HCT116 (cell line): ENCODE results near the gene ERC1. TPM values are rescaled to one million over a fixed set of nuclear protein-coding genes. Genes with fewer than 3 reads are reported as not detected.

Source experiments
- ATAC-seq: fragments of 200-7000 bp; cut with Tn5 transposase; 2 replicates; pipeline ENCODE4 v1.9.1; 2020; ENCODE audit warnings: mild to moderate bottlenecking, moderate library complexity
- BruUV-seq: library from RNA; stranded (reverse); fragments of 400-500 nt; replicated peaks from 2 replicates; lab custom pipeline; 2021; lab: Mats Ljungman, UMichigan
- CTCF ChIA-PET: fragments of 300-600 bp; sonication (Branson Sonifier 250); formaldehyde crosslinking; loops from one replicate; lab custom pipeline; 2021; ENCODE audit warnings: antibody characterized with exemption; lab: Charles Lee
- POLR2A ChIA-PET: fragments of 300-600, 350-600 bp; sonication (Branson Sonifier 250); formaldehyde crosslinking; loops from one replicate; lab custom pipeline; 2021; ENCODE audit warnings: antibody characterized with exemption; lab: Charles Lee
- RAD21 ChIA-PET, 2 experiments: fragments of 300-600 bp; sonication (Branson Sonifier 250); formaldehyde crosslinking; loops; one replicate each; lab custom pipeline; 2023; ENCODE audit warnings: low total read pairs in 2 of 2; ENCODE audit not compliant: uncharacterized antibody in 2 of 2, unreplicated experiment in 2 of 2, low non-redundant PET in 1 of 2; lab: Charles Lee
- DNase-seq: peaks from one replicate; pipeline ENCODE4 v3.0.0-alpha.2; 2010; ENCODE audit warnings: low read depth, low spot score
- H2AFZ ChIP-seq: fragments of 200-600 bp; shearing (Covaris generic), sonication (generic); 2 replicates; pipeline ENCODE4 v1.6.1; 2017; ENCODE audit warnings: low read depth, mixed run types, mixed read lengths, antibody characterized with exemption, low read length; ENCODE audit not compliant: poor library complexity, severe bottlenecking
- H3K27ac ChIP-seq: 2 replicates; pipeline ENCODE4 v1.5.1; 2012; ENCODE audit warnings: low read depth, low read length
- H3K27me3 ChIP-seq: fragments of 200-600 bp; sonication (generic); 2 replicates; pipeline ENCODE4 v1.6.1; 2016; ENCODE audit warnings: mixed run types, low read length, mixed read lengths; ENCODE audit not compliant: insufficient read depth
- H3K36me3 ChIP-seq, 2 experiments: fragments of 200-500 bp in 1 of 2; fragments of 200-600 bp in 1 of 2; sonication (Bioruptor generic) in 1 of 2; sonication (generic) in 1 of 2; 2 replicates each; pipeline versions ENCODE4 v1.5.1 to v1.6.1; 2014 to 2016; ENCODE audit warnings: low read length in 2 of 2, inconsistent platforms in 1 of 2, mixed read lengths in 1 of 2, mixed run types in 1 of 2; ENCODE audit not compliant: insufficient read depth in 2 of 2, control insufficient read depth in 1 of 2
- H3K4me1 ChIP-seq, 2 experiments: fragments of 200-600 bp in 1 of 2; sonication (generic) in 1 of 2; 2 replicates each; pipeline versions ENCODE4 v1.5.1 to v1.6.1; 2012 to 2017; ENCODE audit warnings: low read length in 2 of 2, inconsistent platforms in 1 of 2, mild to moderate bottlenecking in 1 of 2, mixed read lengths in 1 of 2, mixed run types in 1 of 2, moderate library complexity in 1 of 2; ENCODE audit not compliant: insufficient read depth in 2 of 2, control insufficient read depth in 1 of 2
- H3K4me2 ChIP-seq: fragments of 200-600 bp; sonication (generic); 2 replicates; pipeline ENCODE4 v1.6.1; 2017; ENCODE audit warnings: mixed run types, low read length, mixed read lengths
- H3K4me3 ChIP-seq, 2 experiments: fragments of 200-600 bp in 1 of 2; sonication (generic) in 1 of 2; replicated peaks in 1 of 2; 2 replicates each; pipeline ENCODE4 v1.5.1; 2011 to 2016; ENCODE audit warnings: low read length in 2 of 2, control low read depth in 1 of 2, low read depth in 1 of 2, mild to moderate bottlenecking in 1 of 2, mixed read lengths in 1 of 2, mixed run types in 1 of 2
- H3K79me2 ChIP-seq: fragments of 200-600 bp; sonication (generic); 2 replicates; pipeline ENCODE4 v1.6.1; 2017; ENCODE audit warnings: mild to moderate bottlenecking, mixed run types, low read length, moderate library complexity, mixed read lengths; ENCODE audit not compliant: insufficient read depth
- H3K9ac ChIP-seq: fragments of 200-600 bp; sonication (generic); 2 replicates; pipeline ENCODE4 v1.6.1; 2016; ENCODE audit warnings: low read length, mixed read lengths
- H3K9me2 ChIP-seq: fragments of 200-600 bp; sonication (generic), shearing (Covaris generic); 2 replicates; pipeline ENCODE4 v1.6.1; 2017; ENCODE audit warnings: mixed run types, mild to moderate bottlenecking, moderate library complexity; ENCODE audit not compliant: insufficient read depth
- H3K9me3 ChIP-seq, 2 experiments: fragments of 200-500 bp in 1 of 2; fragments of 200-600 bp in 1 of 2; sonication (Bioruptor generic) in 1 of 2; sonication (generic) in 1 of 2; 2 replicates each; pipeline ENCODE4 v1.6.1; 2014 to 2017; ENCODE audit warnings: low read length in 2 of 2, mixed read lengths in 2 of 2, inconsistent platforms in 1 of 2, low read depth in 1 of 2, mild to moderate bottlenecking in 1 of 2, mixed run types in 1 of 2, moderate library complexity in 1 of 2; ENCODE audit not compliant: control insufficient read depth in 1 of 2, insufficient read depth in 1 of 2
- H4K20me1 ChIP-seq: fragments of 200-600 bp; sonication (generic), shearing (Covaris generic); 2 replicates; pipeline ENCODE4 v1.6.1; 2017; ENCODE audit warnings: mixed run types, mild to moderate bottlenecking, moderate library complexity; ENCODE audit not compliant: insufficient read depth
- CEBPB ChIP-seq: IDR thresholded peaks from 2 replicates; pipeline ENCODE4 v1.6.1; 2012; ENCODE audit warnings: low read depth
- JUND ChIP-seq: IDR thresholded peaks from 2 replicates; pipeline ENCODE4 v1.6.1; 2012
- MAX ChIP-seq: IDR thresholded peaks from 2 replicates; pipeline ENCODE4 v1.6.1; 2012
- POLR2A ChIP-seq: IDR thresholded peaks from 2 replicates; pipeline ENCODE4 v1.7.0; 2011; ENCODE audit warnings: borderline replicate concordance; ENCODE audit not compliant: insufficient read depth, insufficient read length; ENCODE audit errors: extremely low read depth
- SP1 ChIP-seq: IDR thresholded peaks from 2 replicates; pipeline ENCODE4 v1.6.1; 2012; ENCODE audit warnings: low read depth
- SRF ChIP-seq: IDR thresholded peaks from 2 replicates; pipeline ENCODE4 v1.6.1; 2012; ENCODE audit warnings: low read depth
- TCF7L2 ChIP-seq: IDR thresholded peaks from 2 replicates; pipeline ENCODE4 v1.7.0; 2011; ENCODE audit warnings: borderline replicate concordance, inconsistent platforms; ENCODE audit not compliant: insufficient read depth, insufficient read length; ENCODE audit errors: extremely low read depth
- intact Hi-C: fragments of 100-400 bp; cut with micrococcal nuclease; formaldehyde crosslinking; loops from 2 replicates; pipeline ENCODE4 v1.10.0; 2022
- total RNA-seq: library from RNA; stranded (reverse); gene quantifications from one replicate; pipeline ENCODE4 v1.2.1, GENCODE V29; 2021; ENCODE audit not compliant: unreplicated experiment
- TF ChIP-seq, protein P1 (sequence below): IDR thresholded peaks from 2 replicates; pipeline ENCODE4 v1.6.1; 2012; ENCODE audit warnings: low read depth

Gene ERC1
- total RNA-seq, 1 experiment from 2014 or later: 41.9 TPM

GRCh38 chr12:1083151-1083888 is 92.3 kb downstream of the ERC1 start:
- Histone ChIP-seq H3K27ac (no peak overlapping the region), H3K36me3 (no peaks in the 10 kb centered on the region), H4K20me1 (no peaks in the 10 kb centered on the region), H3K4me3 (no peak overlapping the region), H3K4me1 (0 out of 4 replicates have a peak, but pooled peaks cover 0 to 2% of the 10 kb centered on the region in 2 experiments), H3K9me3 (no peaks in the 10 kb centered on the region), H3K27me3 (no peaks in the 10 kb centered on the region), H3K4me2 (no peak overlapping the region), H2AFZ (no peak overlapping the region), H3K79me2 (0 out of 2 replicates have a peak, but pooled peaks cover 4% of the 10 kb centered on the region), H3K9me2 (no peaks in the 10 kb centered on the region), H3K9ac (no peak overlapping the region)
- ChIA-PET CTCF (interaction anchor here (1.8 kb wide), 1 partner anchor 10 kb away, joined by 9 read pairs; no protein-coding TSS in a partner anchor), RAD21 (no interaction called here), POLR2A (interaction anchor here (1.1 kb wide), 1 partner anchor 10 kb away, joined by 3 read pairs; no protein-coding TSS in a partner anchor)
- no peak for TF ChIP-seq MAX
- TF ChIP-seq CEBPB: no peak
- no peak for TF ChIP-seq SP1
- TF ChIP-seq TCF7L2: no peak
- TF ChIP-seq, protein P1, sequence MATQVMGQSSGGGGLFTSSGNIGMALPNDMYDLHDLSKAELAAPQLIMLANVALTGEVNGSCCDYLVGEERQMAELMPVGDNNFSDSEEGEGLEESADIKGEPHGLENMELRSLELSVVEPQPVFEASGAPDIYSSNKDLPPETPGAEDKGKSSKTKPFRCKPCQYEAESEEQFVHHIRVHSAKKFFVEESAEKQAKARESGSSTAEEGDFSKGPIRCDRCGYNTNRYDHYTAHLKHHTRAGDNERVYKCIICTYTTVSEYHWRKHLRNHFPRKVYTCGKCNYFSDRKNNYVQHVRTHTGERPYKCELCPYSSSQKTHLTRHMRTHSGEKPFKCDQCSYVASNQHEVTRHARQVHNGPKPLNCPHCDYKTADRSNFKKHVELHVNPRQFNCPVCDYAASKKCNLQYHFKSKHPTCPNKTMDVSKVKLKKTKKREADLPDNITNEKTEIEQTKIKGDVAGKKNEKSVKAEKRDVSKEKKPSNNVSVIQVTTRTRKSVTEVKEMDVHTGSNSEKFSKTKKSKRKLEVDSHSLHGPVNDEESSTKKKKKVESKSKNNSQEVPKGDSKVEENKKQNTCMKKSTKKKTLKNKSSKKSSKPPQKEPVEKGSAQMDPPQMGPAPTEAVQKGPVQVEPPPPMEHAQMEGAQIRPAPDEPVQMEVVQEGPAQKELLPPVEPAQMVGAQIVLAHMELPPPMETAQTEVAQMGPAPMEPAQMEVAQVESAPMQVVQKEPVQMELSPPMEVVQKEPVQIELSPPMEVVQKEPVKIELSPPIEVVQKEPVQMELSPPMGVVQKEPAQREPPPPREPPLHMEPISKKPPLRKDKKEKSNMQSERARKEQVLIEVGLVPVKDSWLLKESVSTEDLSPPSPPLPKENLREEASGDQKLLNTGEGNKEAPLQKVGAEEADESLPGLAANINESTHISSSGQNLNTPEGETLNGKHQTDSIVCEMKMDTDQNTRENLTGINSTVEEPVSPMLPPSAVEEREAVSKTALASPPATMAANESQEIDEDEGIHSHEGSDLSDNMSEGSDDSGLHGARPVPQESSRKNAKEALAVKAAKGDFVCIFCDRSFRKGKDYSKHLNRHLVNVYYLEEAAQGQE: no peak
- no peak for TF ChIP-seq POLR2A
- TF ChIP-seq SRF: no peak
- TF ChIP-seq JUND: no peak
- intact Hi-C loops: no loop called here
- DNase-seq: no peak
- no peak for ATAC-seq
- BruUV-seq: no TSS peak
